ENCODE data around the gene ARHGEF40.

The ARHGEF40 gene

GRCh38 chr14:21070083-21070609 lies at the start of gene ARHGEF40:
Gene ARHGEF40 (plus strand): TSS chr14:21070304. CDS start chr14:21070397, 93 bp downstream.
- H3K27ac ChIP-seq = peak within 1 kb of the TSS; percentile 65 to 94 (median 88)
- peak within 1 kb of the TSS; percentile 48 to 72 (median 61) for H3K4me3 ChIP-seq

- Histone ChIP-seq H3K4me3 (no peak overlapping the region), H3K27ac (peak overlapping the region in 8 of 21 experiments; percentile 8 to 54 (median 22))
These were observed 49.0 kb upstream of the ARHGEF40 start for GRCh38 chr14:21020977-21021545.

- H3K4me3 ChIP-seq = peak overlapping the region in 1 of 7 experiments; percentile 54
- H3K27ac ChIP-seq = peak overlapping the region in 8 of 21 experiments; percentile 11 to 85 (median 26)
These were observed 47.4 kb upstream of the ARHGEF40 start for GRCh38 chr14:21022686-21023085.

GRCh38 chr14:21023174-21023573 lies 46.9 kb upstream of the ARHGEF40 start:
- peak overlapping the region in 2 of 7 experiments; percentile 54 to 71 for H3K4me3 ChIP-seq

GRCh38 chr14:21023817-21024584 lies 46.1 kb upstream of the ARHGEF40 start:
- peak overlapping the region; percentile 47 to 74 (median 67) for H3K4me3 ChIP-seq
- peak overlapping the region in 18 of 21 experiments; percentile 52 to 85 (median 76) for H3K27ac ChIP-seq

More at GRCh38 chr14:21023174-21023573, 46.9 kb upstream of the ARHGEF40 start:
- H3K27ac ChIP-seq = peak overlapping the region in 9 of 21 experiments; percentile 26 to 85 (median 78)

- peak within 1 kb of the TSS in 20 of 21 experiments; percentile 3 to 85 (median 76) for H3K27ac ChIP-seq
- peak within 1 kb of the TSS; percentile 47 to 74 (median 67) for H3K4me3 ChIP-seq
These were observed 45.3 kb upstream of the ARHGEF40 start, which contains the start of gene NDRG2 for GRCh38 chr14:21024585-21025370. Gene NDRG2 (minus strand): TSS chr14:21025061. CDS start chr14:21023315, 1,746 bp downstream.

- peak overlapping the region; percentile 47 to 74 (median 67) for H3K4me3 ChIP-seq
- H3K27ac ChIP-seq = peak overlapping the region in 20 of 21 experiments; percentile 3 to 85 (median 76)
These were observed 44.5 kb upstream of the ARHGEF40 start for GRCh38 chr14:21025371-21026273.

GRCh38 chr14:21026274-21026987 lies 43.7 kb upstream of the ARHGEF40 start:
- Histone ChIP-seq H3K4me3 (no peak overlapping the region), H3K27ac (peak overlapping the region in 10 of 21 experiments; percentile 21 to 85 (median 78))

GRCh38 chr14:21026988-21027315 lies 43.2 kb upstream of the ARHGEF40 start:
- Histone ChIP-seq H3K4me3 (no peak overlapping the region), H3K27ac (peak overlapping the region in 7 of 21 experiments; percentile 21 to 82 (median 76))

- Histone ChIP-seq H3K4me3 (no peak within 1 kb of the TSS), H3K27ac (no peak within 1 kb of the TSS)
These were observed 40.2 kb upstream of the ARHGEF40 start, which contains the start of gene TPPP2 for GRCh38 chr14:21029917-21030316. Gene TPPP2 (plus strand): TSS chr14:21030217. CDS start chr14:21030582, 365 bp downstream.

GRCh38 chr14:21030531-21030930 lies 39.6 kb upstream of the ARHGEF40 start:
- Histone ChIP-seq H3K27ac (no peak overlapping the region), H3K4me3 (no peak overlapping the region)

- Histone ChIP-seq H3K4me3 (no peak overlapping the region), H3K27ac (peak overlapping the region in 2 of 21 experiments; percentile 20 to 30)
These were observed 37.6 kb upstream of the ARHGEF40 start for GRCh38 chr14:21032326-21033132.

GRCh38 chr14:21033133-21033698 lies 36.9 kb upstream of the ARHGEF40 start:
- H3K27ac ChIP-seq = peak overlapping the region in 1 of 21 experiments; percentile 20
- no peak overlapping the region for H3K4me3 ChIP-seq

- Histone ChIP-seq H3K4me3 (no peak within 1 kb of the TSS), H3K27ac (no peak within 1 kb of the TSS)
These were observed 35.4 kb upstream of the ARHGEF40 start, which contains the start of gene RNASE13 for GRCh38 chr14:21034707-21035106. Gene RNASE13 (minus strand): TSS chr14:21034807. CDS start chr14:21034288, 519 bp downstream.

- peak overlapping the region in 1 of 21 experiments; percentile 50 for H3K27ac ChIP-seq
- no peak overlapping the region for H3K4me3 ChIP-seq
These were observed 33.4 kb upstream of the ARHGEF40 start for GRCh38 chr14:21036751-21037150.

GRCh38 chr14:21037156-21037555 lies 32.9 kb upstream of the ARHGEF40 start:
- H3K27ac ChIP-seq = peak overlapping the region in 2 of 21 experiments; percentile 0 to 50
- no peak overlapping the region for H3K4me3 ChIP-seq
